ENCODE data around the gene SLC6A19.
"Not testable (repeated sequence)": the region's sequence is repeated elsewhere in the genome, so short reads cannot be mapped to it uniquely, and the experiment has no call there.

Gene SLC6A19

GRCh38 chr5:1249366-1250280, 48.2 kb downstream of the SLC6A19 start:
- DNase-seq = no peak

GRCh38 chr5:1251678-1252580, 50.5 kb downstream of the SLC6A19 start:
- DNase-seq = no peak

GRCh38 chr5:1252681-1253080, 51.3 kb downstream of the SLC6A19 start:
- DNase-seq = no peak

GRCh38 chr5:1253456-1254105, 52.2 kb downstream of the SLC6A19 start:
- no peak for DNase-seq

GRCh38 chr5:1254196-1254595, 52.8 kb downstream of the SLC6A19 start:
- DNase-seq = no peak

GRCh38 chr5:1255081-1255561, 53.7 kb downstream of the SLC6A19 start:
- DNase-seq = no peak

- DNase-seq = no peak
These were observed 55.4 kb downstream of the SLC6A19 start for GRCh38 chr5:1256776-1257175.

- DNase-seq = no peak
These were observed 56.0 kb downstream of the SLC6A19 start for GRCh38 chr5:1257363-1257762.

GRCh38 chr5:1257841-1258240, 56.4 kb downstream of the SLC6A19 start:
- DNase-seq = no peak

GRCh38 chr5:1259806-1260480, 58.5 kb downstream of the SLC6A19 start:
- no peak for DNase-seq

GRCh38 chr5:1261643-1262042, 60.2 kb downstream of the SLC6A19 start:
- no peak for DNase-seq

- no peak for DNase-seq
These were observed 61.0 kb downstream of the SLC6A19 start for GRCh38 chr5:1262381-1262780.

GRCh38 chr5:1264211-1264610, 62.8 kb downstream of the SLC6A19 start:
- no peak for DNase-seq

GRCh38 chr5:1265026-1265425, 63.6 kb downstream of the SLC6A19 start:
- no peak for DNase-seq

- no peak for DNase-seq
These were observed 64.4 kb downstream of the SLC6A19 start for GRCh38 chr5:1265461-1266455.

- no peak for DNase-seq
These were observed 65.4 kb downstream of the SLC6A19 start for GRCh38 chr5:1266791-1267190.

- DNase-seq = not testable (repeated sequence)
These were observed 66.1 kb downstream of the SLC6A19 start for GRCh38 chr5:1267464-1267863.

- no peak for DNase-seq
These were observed 66.7 kb downstream of the SLC6A19 start for GRCh38 chr5:1268056-1268455.

- no peak for DNase-seq
These were observed 67.3 kb downstream of the SLC6A19 start for GRCh38 chr5:1268666-1269065.

GRCh38 chr5:1270426-1270825, 69.0 kb downstream of the SLC6A19 start:
- DNase-seq = no peak

Measured in NCI-H1048 (cell line).